Endothelial cell of hepatic sinusoid (primary cell): Measurements from ENCODE around the gene MFSD6L.
"Not testable (repeated sequence)": the region's sequence is repeated elsewhere in the genome, so short reads cannot be mapped to it uniquely, and the experiment has no call there.

Experiments used
- in situ Hi-C: cut with HindIII; loops from 2 replicates; pipeline ENCODE4 v1.10.0; 2017; ENCODE audit warnings: low sequenced_read_pairs

MFSD6L gene

DNA sequence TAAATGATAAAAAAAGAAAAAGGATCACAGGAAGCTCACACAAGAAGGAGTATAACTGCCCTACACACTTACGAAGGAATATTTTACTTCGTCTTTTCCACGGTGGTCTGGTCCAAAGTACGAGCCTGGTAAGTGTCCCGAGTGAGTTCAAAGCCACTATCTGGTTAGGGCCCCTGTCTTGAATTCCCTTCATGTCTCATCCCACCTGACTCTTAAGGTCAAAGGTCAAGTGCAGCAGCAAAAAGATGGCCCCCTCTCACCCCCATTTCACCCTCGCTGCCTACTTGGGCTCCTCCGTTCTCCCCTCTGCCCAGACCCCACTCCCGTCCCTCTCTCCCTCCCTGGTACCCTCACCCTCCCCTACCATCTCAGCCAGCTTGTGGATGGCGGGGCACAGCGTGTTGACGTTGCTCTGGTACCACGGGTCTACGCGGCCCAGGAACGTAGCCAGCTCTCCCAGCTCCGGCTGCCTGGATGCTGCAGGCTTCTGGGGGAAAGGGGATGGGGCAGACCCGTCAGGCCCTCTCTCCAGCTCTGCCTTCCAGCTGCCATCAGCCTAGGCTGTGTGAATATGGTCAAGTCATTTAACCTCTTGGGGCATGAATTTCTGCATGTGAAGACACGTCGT, 27.8 kb upstream of the MFSD6L start:
- in situ Hi-C loops: no loop called here

- in situ Hi-C loops: no loop called here
Observed at GRCh38 chr17:8825802-8826201, 26.6 kb upstream of the MFSD6L start.

DNA sequence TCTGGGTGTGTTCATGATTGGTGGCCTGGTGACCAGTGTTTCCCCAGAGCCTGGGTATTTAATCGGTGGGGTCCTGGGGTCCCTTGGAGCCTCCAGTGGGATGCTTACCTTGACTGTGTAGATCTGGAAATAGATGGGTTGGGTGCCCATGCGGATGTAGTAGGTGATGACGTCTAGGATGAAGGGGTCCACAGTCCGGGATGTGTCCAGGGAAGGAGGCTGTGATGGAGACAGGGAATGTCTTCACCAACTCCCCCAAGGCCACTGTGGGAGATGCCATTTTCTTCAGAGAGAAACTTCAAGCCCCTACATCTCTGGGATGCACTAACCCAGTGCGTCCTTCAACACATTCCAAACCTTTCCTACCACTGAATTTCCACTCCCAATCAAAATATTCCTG, 24.1 kb upstream of the MFSD6L start:
- in situ Hi-C loops: no loop called here

DNA sequence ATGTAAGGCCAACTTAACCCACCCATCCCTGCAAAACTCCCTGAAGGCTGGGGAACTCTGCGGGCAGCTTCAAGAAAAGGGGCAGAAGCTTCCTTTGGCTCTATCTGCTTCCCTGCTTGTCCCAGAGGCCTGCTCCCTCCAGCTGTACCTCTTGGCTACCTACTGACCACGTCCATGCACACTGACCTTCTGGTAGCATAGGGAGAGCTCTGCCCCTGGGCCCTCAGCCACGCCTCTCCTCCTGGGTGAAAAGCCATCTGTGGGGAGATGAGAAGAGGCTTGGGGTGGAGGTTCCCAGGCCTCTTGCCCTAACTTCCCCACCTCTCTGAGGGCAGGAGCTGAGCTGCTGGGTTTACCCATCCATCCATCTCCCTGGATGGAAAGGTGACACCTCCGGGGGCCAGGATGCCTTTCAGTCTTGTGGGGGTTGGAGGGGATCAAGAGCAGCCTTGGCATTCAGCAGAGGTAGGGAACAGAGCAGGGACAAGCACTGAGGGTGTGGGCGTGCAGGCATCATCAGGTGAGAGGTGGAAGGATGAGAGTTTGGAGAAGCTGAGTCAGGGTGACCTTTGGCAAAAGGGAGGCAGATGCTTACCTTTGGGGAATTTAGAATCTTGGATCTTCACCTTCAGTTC, 23.4 kb upstream of the MFSD6L start:
- in situ Hi-C loops: no loop called here

- in situ Hi-C loops: no loop called here
Observed at GRCh38 chr17:8821446-8822105, 22.4 kb upstream of the MFSD6L start.

DNA sequence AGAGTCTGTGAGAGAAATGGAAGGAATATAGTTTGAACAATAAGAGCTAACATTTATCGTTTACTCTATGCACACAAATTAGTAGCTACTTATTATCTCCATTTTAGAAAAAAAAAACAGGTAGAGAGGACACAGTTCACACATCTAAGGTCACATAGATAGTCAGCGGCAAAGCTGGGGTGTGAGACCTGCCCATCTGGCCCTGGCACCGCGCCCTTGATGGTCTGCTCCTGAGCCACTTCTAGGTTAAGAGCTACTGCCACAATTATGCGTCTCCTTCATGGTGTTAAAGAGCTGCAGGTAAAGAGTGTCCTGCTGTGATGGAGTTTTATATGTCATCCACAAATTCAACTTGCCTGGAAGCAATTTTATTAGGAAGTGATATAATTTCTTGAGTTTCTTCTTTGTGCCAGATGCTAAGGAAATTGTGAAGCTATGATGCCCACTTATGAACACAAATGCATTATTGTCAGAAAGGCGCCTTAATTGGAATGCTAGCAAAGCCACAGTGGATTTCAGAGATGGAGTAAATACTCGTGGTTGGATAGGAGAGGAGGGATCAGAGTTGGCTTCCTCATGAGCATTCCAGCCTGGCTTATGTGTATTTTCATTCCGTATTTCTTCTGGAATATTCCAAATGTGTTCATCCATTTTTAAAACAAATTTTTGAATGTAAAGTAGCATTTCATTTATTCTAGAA, 21.3 kb upstream of the MFSD6L start:
- in situ Hi-C loops: no loop called here

GRCh38 chr17:8818654-8819330, 19.6 kb upstream of the MFSD6L start:
- in situ Hi-C loops: no loop called here

DNA sequence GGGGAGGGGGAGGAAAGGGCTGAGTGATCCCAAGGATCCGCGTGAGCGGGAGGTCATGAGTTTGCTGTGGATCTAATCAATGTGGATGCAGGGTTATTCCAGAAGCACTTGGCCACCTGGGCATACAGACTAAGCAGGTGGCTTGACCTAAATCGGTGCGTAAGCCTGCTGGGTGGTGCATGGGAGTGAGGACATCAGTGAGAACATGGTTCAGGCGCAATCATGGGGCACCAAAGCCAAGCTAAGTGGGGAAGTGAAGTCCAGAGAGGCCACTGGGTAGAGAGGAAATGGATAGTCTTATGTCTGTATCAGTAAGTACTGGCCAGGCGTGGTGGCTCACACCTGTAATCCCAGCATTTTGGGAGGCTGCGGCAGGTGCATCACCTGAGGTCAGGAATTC, 18.9 kb upstream of the MFSD6L start:
- in situ Hi-C loops: no loop called here

DNA sequence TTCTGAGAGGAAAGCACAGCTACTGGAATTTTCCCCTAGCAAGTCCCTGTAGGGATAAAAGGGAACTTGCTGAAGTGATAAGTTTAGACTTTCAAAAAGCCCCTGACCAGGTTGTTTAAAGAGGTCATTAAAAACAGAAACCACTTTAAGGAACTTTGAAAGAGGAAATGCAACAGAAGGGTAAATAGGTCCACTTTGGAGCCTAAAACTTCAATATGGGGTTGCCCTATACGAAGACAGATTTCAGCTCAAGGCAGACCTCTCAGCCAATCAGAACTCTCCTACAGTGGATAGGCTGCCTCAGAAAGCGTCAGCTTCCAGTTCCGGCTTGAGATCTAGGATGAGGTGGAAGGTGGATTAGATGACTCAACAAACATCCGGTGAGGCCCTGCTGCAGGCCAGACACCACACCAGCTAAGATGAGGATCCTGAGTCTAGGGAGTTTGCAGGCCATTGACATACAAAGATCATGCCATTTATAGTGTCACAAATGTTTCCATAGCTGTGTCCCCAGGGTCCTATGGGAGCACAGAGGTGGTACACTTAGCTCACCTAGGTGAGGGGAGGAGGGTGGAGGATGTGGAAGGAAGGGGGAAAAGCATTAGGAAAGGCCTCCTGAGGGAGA, 7.9 kb upstream of the MFSD6L start:
- in situ Hi-C loops: no loop called here

- in situ Hi-C loops: no loop called here
Observed at GRCh38 chr17:8806253-8806925, 7.2 kb upstream of the MFSD6L start.

DNA sequence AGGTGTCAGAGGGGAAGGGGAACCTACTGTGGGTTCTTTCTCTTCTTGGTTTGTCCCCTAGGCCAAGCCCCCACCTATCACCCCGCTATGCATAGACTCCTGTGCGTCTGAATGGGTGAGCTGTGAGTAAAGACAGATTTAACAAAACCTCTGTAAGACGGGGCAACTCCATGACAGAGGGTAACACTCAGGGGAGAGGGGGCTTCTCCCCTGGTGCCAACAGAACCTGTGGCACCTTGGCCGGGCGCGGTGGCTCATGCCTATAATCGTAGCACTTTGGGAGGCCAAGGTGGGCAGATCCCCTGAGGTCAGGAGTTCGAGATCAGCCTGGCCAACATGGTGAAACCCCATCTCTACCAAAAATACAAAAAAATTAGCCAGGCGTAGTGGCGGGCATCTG, 6.2 kb upstream of the MFSD6L start:
- in situ Hi-C loops: not testable (repeated sequence)

- in situ Hi-C loops: no loop called here
Observed at GRCh38 chr17:8803531-8804420, 4.6 kb upstream of the MFSD6L start.

GRCh38 chr17:8801135-8801840, 2.1 kb upstream of the MFSD6L start:
- in situ Hi-C loops: no loop called here

DNA sequence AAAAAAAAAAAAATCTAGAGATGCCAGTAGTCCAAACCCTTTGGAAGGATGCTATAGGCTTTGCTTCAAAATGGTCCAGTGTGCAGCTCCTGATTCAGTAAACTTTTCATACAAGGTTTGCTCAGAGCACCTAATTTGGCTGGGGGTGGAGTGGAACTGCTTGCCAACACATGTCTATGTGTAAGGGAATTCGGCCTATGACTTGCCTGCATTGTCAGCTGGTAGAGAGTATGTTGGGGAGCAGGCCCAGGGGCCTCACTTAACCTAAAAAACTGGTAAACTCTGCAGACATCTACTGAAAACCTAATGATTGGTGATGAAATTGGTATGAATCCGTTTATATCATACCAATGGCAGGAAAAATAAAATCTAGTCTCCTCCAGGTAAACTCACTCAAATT, 1.5 kb upstream of the MFSD6L start:
- in situ Hi-C loops: no loop called here

DNA sequence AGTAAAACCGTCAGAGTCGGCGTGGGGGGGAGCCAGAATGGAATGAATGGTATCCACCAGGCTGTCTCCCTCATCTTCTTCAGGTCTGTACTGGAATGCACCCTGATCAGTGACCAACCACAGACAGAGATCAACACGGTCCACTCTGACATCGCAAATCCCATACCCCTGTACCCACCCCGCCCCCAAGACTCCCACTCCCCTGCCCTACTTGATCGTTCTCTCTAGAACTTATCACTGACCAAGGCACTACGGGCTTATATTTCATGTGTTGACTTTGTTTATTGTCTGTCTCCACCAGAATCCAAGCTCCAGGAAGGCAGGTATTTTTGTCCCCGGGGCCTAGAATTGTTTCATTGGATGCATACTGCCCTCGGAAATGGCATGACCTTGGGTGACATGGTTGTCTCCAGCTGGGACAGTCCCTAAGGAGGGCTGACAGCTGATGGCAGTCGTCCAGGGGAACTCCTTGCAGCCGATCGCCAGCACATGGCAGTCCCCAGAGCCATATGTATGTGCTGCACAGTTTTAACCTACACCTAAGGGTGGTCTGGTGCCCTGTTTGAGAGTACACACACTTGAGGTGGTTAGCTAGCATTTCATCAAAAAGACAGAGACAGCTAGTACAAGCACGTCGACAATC, 526 bp upstream of the MFSD6L start:
- in situ Hi-C loops: no loop called here

GRCh38 chr17:8798176-8798845, 854 bp downstream of the MFSD6L start:
- in situ Hi-C loops: no loop called here

DNA sequence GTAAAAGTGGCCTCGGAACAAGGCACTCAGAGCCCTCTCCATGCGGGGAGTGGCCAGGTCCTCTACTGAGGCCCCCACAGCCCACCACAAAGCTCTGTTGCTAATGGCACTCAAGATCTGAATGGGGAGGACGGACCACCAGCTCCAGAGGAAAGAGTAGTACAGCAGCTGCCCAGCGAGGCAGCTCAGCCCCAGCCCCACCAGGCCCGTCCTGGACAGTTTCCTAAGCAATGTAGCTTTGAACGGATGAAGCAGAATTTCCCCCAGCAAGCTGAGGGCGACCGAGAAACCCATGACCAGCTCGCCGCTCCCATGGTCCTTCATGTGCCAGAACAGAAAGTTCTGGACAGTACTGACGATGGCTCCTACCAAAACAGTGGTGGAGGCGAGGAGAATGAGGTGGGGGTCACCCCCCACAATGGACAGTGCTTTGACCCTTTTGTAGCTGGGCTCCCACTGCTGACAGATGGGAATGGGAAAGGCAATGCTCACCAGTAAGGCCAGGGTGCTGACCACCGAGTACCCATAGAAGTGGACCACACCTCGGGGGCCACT, 1.5 kb downstream of the MFSD6L start:
- in situ Hi-C loops: no loop called here
